GM15510 (cell line): ENCODE data around the gene NSMCE4A.

Experiments used
- POLR2A ChIP-seq: IDR thresholded peaks from 3 replicates; pipeline ENCODE4 v1.6.1; 2011; ENCODE audit warnings: borderline replicate concordance; ENCODE audit not compliant: insufficient read length; ENCODE audit errors: extremely low read depth

Gene NSMCE4A

GRCh38 chr10:121999301-121999700 is 24.3 kb upstream of the NSMCE4A start:
- no peak for TF ChIP-seq POLR2A

GRCh38 chr10:121998462-121998861 is 23.4 kb upstream of the NSMCE4A start:
- TF ChIP-seq POLR2A: no peak

GRCh38 chr10:121994429-121994941 is 19.5 kb upstream of the NSMCE4A start:
- TF ChIP-seq POLR2A: no peak

DNA sequence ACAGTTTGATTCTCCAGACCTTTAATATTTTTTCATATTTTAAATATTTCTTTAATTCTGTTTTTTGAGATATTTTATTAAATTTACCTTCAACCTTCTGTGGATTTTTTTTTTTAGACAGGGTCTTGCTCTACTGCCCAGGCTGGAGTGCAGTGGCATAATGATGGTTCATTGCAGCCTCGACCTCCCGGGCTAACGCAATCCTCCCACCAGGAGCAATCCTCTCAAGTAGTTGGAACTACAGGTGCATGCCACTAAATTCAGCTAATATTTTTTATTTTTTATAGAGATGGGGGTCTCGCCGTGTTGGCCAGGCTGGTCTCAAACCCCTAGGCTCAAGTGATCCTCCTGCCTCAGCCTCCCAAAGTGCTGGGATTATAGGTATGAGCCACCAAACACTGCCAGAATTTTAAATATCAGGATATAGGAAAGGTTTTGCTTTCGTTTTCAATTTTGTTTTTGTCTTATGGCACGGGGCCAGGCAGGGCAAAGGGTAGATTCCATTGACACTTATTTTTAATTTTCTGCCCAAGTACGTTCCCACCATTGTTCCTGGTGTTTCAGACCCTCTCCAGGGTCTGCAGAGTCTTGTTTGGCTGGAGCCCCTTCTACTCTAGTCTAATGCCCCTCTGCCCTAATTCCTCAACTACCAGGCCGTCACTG is 15.1 kb upstream of the NSMCE4A start:
- no peak for TF ChIP-seq POLR2A

GRCh38 chr10:121988361-121989324 is 13.6 kb upstream of the NSMCE4A start, which contains the start of gene TACC2:
TACC2 (plus strand) TSS chr10:121989163; CDS start chr10:122021982, 32,819 bp downstream.
- no peak for TF ChIP-seq POLR2A

DNA sequence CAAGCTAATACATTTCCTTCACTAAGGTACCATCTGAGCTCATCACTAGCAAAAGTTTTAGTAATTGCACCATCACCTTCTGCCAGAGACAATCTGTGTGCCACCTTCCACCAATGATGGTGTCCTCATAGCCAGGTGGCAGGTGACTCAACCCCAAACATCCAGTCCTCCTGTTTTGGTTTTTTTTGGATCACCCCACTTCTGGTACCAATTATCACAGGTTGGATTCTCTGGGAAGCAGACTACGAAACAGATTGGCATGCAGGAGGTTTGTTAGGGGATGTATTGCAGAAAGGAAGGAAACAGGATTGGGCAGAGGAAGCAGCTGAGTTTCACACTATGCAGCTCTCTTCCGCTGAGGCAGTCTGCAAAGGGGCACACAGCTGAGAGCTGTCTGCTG is 9.4 kb upstream of the NSMCE4A start:
- TF ChIP-seq POLR2A: no peak

DNA sequence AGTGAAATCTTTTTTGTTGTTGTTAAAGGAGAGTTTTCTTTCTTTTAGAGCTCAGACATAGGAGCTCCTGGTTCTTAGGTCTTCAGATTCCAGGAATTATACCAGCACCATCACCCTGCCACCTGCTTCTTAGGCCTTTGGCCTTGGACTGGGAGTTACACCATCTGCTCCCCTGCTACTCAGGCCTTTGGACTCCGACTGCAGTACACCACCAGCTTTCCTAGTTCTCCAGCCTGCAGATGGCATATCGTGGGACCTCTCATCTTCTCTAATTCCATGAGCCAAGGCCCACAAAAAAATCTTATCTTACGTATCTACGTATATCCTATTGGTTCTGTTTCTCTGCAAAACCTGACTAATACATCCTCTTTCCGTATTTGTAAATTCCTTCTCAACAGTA is 8.8 kb upstream of the NSMCE4A start:
- no peak for TF ChIP-seq POLR2A

DNA sequence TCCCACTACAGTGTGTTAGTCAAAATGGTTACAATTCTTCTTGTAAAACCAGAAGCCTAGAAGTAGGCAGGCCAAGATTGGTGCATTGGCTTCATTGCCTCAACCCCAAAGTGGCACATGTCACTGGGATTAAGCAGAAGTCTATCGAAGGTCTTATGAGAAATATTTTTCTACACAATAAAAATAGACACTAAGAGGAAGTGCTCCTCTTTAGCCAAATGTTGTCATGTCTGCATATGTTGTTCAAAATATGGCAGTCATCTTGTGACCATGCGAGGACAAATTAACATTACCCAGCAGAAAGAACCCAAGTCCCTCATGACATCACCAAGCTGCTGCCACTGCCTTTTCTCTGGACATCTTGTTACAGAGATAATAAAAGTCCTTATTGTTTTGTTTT is 6.3 kb upstream of the NSMCE4A start:
- TF ChIP-seq POLR2A: no peak

- no peak for TF ChIP-seq POLR2A
Observed at GRCh38 chr10:121978511-121978910, 3.5 kb upstream of the NSMCE4A start.

DNA sequence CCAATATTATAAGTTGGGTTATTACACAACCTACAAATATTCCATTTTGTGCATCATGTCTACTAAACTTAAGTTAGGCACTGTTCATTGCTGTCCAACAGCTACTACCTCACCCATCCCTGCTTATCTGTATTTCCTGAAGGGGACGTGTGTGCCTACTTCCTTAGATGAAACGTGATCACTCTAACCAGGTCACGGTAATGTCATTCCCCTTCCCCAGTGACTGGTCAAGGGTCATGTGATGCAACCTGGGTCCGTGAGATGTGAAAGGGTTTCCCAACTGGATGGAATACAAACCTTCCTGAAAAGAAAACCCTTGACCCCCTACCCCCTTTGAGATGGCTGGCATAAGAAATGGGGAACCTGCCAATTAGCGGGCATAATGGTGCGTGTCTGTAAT is 1.6 kb upstream of the NSMCE4A start:
- TF ChIP-seq POLR2A: no peak

- TF ChIP-seq POLR2A: no peak
Observed at GRCh38 chr10:121975295-121976086, 474 bp upstream of the NSMCE4A start.

DNA sequence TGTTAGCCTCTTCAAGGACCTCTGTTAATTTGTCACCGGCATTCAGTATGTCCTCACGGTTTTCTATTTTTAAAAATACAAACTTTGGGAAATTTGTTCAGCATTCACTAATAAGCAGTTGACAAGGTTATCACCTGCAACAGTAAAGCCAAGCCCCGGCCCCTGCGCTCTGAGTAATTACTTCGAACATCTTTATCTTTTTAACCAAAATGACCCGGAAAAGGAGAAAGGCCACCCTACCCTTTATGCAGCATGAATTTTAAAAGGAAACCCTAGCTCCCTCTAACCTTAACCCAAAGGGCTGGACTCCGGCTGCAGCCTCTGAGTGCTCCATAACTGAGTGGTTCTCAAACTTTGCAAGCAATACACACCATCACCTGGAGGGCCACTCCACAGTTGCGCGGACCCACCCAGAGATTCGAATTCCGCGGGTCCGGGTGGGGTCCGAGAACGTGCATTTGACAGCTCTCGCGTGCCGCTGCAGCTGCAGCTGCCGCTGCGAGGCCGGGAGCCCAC is 940 bp downstream of the NSMCE4A start:
- no peak for TF ChIP-seq POLR2A

DNA sequence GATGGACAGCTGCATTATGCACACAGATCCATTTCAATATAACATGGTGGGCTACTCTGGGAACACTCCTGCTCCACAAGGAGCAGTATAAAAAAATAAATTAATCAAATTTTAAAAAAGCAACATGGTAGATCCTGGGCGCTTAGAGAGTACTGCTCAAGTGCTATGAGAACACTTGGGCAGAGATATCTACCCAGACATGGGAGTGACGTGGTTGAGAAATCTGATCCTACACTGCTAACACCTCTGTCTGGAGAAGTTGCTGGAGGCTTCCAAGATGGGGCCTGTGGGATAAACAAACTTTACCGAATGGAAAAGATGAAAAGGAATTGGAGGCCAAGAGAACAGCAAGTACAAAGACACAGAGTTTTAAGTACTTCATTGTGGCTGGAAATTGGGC is 9.0 kb downstream of the NSMCE4A start:
- TF ChIP-seq POLR2A: no peak

DNA sequence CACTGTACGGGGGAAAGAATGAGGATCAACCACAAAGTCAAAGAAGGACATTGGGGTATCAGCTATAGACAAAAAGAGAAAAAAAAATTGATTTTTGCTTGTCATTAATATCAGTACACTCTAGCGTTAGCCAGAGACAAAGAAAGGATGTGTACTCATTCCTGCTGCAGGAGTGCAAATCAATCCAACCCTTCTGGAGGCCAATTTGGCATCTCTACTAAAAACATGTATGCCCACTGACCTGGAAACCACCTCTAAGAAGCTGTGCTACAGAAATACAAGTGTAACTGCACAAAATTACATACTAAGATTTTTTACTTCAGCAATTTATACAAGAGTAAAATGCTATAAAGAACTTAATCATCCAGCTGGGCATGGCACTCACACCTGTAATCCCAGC is 13.6 kb downstream of the NSMCE4A start:
- no peak for TF ChIP-seq POLR2A
